GM19240 (cell line): ENCODE results near the gene SP8.

Experiments
- DNase-seq: peaks from one replicate; pipeline ENCODE4 v3.0.0; 2011; ENCODE audit warnings: low spot score; ENCODE audit not compliant: insufficient read length

The SP8 gene

DNA sequence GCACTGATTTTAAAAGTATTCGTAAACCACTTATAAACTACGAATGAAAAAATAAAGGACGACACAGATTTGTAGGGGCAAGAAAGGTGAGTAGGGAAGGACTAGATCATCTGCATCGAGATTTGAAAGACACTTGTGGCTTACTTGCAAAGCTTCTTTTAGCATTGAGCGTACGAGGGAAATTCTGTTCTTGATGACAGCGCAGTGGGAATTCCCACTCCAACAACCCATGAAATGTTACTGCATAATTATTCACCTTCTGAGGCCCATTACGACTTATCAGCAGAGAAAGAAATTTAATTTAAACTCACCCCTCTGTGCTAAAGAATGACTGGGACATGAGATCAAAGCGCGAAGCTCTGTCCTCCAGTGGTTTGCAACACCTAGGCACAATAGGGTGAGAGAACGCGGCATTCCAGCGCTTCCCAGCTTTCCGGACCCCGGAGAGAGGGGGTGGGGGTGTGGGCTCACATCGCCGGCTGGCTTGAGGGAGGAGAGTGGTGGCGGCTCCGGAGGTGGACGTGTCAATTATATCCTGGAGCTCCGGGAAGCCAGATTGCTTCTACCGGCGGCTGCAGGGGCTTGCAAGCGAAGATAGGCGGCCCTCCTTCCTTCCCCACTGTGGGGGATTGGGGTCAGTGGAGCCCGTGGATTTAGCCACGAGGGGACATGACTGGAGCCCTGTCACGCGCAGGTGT lies 10.3 kb downstream of the SP8 start:
- no peak for DNase-seq

DNA sequence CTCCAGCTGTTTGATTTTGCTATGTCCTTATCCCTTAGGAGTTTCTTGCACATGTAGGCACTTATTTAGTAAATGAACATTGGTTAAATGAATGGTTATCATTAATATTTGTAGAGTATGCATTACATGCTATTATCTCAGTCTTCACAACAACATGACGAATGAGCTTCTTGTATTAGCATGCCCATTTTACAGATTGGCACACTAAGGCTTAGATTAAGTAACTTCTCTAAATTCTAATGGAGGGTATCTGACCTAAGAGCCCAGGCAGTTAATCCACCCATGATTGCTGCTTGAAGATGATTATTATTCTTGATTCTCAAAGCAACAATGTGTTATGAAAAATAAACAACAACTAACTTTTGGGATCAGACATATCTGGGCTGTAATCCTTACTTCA lies 32.7 kb downstream of the SP8 start:
- DNase-seq, result no peak

DNA sequence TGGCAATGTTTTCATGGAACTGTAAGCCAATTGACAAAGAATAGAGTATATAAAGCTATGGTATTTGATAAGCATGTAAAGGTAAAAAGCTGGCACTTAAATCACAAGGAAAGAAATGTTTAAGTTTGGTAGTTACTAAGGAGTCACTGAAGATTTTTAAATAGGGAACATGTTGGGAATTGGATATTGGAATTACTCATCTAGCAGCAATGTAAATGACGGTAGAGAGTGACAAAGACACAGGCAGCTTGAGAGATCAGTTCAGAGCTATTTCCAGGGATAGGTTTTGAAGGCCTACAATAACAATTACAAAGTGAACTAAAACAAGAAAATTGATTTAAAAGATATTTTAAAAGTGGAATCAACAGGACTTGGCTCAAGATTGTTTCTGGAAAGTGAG lies 36.8 kb downstream of the SP8 start:
- no peak for DNase-seq

DNA sequence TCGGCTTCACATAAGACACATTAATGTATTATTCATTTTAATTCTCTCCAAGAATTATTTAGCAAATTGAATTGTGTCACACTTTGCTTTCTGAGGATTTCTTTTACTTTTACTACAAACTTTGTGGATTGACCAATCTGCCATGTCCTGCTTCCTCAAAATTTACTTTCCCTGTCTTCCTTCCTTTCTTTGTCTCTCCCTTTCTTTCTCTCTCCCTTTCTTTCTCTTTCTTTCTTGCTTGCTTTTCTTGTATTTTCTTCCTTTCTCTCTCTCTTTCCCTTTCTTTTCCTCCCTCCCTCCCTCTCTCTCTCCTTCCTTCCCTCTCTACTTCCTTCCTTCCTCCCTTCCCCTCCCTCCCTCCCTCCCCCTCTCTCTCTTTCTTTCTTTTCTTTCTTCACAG lies 37.8 kb downstream of the SP8 start:
- DNase-seq, result no peak

DNA sequence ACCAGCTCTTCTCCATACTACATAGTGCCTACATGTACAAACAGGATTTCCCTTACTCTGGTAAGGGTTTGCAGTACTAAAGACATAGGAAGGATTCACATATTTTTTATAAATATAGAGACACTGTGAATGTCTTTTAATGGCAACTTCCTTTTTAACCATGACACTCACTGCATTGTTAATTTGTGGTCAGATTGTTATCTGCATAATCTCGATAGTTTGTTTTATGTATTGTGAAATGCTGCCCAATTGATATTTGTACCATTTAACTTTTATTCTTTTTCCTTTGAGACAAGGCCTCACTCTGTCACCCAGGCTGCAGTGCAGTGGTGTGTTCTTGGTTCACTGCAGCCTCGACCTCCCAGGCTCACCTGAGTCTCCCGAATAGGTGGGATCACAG lies 39.7 kb downstream of the SP8 start:
- no peak for DNase-seq

DNA sequence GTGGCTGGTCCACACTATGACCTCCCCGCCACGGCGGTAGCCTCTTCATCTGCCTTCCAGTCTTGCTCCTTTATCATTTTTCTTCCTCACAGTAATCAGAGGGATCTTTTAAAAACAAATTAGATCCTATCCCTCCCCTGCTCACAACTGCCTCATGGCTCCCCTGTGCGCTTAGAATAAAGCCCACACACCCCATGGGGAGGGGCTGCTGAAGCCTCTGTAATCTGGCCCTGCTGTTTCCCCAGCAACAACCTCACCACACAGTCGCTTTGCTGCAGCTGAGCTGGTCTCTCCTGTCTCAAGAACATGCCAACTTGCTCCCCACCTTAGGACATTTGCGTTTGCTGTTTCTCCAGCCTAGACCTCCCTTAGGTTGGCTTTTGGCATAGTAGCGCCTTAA lies 41.0 kb downstream of the SP8 start:
- DNase-seq, result no peak

DNA sequence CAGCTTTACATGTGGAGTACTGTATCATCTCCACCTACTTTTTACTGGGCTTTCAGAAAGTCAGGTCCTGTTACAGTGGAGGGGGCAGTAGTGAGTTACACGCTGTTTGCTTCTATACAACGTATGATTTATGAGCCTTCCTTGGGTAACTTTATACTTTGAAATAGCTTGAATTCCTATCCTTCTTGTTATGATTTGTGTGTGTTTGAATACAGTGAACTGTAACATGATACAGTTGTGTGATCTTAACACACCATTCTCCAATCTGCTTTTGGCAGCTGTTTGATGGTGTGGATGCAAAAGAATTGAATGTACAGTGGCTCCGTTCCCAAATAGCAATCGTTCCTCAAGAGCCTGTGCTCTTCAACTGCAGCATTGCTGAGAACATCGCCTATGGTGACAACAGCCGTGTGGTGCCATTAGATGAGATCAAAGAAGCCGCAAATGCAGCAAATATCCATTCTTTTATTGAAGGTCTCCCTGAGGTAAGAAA lies 41.7 kb downstream of the SP8 start:
- DNase-seq, result no peak

DNA sequence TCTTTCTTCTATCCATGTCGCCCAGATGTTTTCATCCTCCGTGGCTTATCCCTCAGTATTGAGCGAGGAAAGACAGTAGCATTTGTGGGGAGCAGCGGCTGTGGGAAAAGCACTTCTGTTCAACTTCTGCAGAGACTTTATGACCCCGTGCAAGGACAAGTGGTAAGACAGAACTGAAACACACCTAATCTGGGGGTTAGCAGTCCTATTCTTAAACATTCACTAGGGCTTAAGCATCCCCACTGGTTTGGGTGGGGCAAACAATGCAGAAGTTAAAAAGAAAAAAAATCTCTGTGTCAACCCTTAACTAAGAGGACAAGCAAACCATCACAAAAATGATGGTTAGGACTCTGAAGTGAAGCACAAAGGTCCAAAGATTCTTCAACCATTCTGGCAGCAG lies 43.8 kb downstream of the SP8 start:
- DNase-seq, result no peak

DNA sequence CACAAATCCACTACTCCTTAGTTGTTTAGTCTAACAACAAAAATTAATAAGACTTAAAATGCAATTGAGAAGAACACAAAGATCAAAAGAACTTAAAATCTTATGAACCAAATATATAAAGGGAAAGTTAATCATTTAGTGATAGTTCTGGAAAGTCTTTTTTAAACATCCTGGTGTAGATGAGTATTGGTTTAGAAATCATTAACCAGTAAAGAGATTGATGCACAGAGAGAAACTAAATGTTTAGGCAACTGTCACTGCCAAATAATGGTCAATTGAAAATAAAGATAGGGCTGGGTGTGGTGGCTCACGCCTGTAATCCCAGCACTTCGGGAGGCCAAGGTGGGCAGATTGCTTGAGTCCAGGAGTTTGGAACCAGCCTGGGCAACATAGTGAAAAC lies 44.9 kb downstream of the SP8 start:
- DNase-seq, result no peak

DNA sequence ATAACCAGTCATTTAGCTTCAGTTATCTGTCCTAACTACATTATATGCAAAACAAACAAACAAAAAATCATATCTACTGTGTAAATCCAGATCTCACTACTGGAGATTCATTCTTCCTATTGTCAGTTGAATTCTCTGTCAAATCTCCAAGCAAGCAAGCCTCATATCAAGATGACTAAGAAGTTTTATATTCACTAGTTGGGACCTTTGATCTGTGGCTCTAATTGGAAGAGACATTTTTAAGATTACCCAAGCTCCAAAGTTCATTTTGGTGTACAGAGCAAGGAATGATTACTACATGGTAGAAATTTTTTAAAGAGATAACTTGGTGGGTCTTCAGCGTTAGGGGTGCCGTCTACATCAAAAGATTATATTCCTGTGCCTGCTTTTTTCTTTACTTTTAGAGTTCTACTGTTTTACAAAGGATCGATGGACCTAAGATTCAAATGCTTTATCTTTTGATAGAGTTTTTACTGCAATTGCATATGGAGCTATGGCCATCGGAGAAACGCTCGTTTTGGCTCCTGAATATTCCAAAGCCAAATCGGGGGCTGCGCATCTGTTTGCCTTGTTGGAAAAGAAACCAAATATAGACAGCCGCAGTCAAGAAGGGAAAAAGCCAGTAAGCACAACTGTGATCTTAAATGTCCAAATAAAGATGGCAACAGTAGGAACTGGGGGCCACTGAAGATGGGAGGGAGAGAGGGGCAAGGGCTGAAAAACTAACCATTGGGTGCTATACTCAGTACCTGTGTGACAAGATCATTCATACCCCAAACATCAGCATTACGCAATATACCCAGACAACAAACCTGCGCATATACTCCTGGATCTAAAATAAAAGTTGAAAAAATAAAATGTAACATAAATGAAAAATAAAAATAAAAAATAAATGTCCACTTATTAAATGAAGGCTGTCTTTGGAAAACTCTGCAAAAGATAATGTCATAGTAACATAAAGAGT lies 47.9 kb downstream of the SP8 start:
- DNase-seq, result no peak

DNA sequence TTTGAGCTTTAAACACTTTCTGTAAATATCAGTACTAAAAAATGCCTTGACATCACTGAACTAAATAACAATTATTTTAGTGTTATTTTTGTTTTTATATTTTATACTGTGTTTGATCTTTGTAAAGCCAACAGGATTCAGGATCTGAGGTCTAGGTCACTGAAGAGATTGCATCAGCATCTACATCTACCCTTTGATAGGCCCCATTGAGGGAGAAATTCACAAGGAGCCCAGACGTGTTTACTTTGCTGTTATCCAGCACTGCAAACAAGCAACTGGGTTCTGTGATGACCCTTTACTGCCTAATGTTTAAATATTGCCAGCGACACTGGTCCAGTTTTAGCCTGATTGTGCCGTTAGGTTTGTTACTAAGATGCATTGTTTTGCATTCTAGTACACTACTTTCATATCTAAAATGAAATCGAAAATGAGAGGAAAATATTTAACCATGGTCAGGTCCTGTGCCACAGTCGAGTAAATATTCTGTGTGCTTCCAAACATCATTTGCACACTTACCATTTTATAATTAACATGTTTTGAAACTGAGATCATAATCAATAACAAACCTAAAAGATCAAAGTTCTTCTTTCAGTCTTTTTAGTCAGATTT lies 48.7 kb downstream of the SP8 start:
- DNase-seq, result no peak

DNA sequence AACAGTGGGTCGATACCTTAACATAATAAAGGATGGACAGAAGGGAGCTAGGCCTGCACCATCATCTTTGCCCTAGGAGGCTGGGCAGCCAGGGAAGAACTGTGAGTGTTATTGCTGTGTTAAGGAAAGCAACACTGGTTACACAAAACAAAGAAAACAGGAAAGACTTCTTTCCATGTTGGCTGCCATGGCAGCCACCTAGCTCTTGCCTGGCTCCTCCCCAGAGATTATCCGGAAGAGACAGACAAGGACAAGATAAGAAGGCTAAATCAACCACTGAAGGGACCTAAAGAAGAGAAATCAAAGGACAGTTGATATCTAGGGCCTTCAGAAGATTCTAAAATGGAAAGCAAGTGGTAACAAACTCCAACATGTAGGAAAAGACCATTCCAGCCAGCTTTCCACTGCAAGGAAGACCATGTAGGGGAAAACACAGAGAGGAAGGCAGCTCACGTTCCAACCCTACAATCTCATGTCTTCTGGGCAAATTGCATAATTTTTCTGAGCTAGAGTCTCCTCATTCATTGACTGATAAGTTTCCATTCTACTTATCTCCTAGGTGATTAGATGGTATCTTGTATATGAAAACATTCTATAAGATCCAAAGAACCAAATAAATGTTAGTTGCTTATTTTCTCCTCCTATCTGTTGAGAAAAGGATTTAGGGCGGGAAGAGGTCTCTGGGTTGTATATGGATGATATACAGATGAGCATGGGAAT lies 51.2 kb downstream of the SP8 start:
- no peak for DNase-seq
